NCI-H1092 (cell line): ENCODE results near the gene OS9.
"Not testable (repeated sequence)": the region's sequence is repeated elsewhere in the genome, so short reads cannot be mapped to it uniquely, and the experiment has no call there.

ENCODE experiments used
- DNase-seq: peaks from one replicate; lab custom pipeline; 2025; lab: John Stamatoyannopoulos, UW

OS9 gene

DNA sequence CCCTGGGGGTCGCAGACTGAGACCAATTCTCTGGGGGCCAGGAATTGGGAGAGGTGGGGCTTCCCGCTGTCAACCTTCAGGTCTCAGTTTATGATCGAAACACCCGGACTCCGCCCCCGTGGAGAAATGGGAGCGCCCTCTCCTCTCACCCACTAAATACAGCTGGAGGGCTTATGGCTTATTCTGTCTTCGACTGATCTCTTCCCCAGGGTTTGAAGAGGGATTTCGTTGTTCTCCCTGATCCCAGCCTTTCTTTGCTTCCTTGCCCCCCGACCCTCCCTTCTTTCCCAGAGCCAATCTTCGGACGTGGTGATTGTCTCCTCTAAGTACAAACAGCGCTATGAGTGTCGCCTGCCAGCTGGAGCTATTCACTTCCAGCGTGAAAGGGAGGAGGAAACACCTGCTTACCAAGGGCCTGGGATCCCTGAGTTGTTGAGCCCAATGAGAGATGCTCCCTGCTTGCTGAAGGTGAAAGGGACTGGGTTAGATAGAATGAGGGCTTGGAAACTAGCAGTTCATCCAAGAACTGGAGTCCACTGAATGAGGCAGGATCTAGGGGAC lies 607 bp downstream of the OS9 start:
- no peak for DNase-seq

DNA sequence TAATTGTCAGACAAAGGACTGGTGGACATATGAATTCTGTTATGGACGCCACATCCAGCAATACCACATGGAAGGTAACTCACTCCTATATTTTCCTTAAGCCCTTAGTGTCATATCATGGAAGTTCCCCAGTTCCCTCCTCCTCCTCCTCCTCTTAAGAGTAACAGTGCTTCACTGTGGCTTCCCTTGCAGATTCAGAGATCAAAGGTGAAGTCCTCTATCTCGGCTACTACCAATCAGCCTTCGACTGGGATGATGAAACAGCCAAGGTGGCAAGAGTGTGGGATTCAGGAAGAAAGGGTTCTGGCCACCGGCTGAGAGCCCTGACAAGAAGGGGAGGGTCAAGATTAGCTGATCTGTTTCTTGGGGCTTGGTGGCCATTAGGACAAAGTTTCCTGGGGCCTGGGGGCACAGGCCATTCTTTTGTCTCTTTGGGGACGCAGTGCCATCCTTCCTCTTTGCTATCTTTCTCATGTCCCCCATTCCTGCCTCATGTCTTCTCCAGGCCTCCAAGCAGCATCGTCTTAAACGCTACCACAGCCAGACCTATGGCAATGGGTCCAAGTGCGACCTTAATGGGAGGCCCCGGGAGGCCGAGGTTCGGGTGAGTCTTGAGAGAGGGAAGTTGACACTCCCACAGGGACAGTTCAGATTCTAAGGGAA lies 2.0 kb downstream of the OS9 start:
- DNase-seq: no peak

DNA sequence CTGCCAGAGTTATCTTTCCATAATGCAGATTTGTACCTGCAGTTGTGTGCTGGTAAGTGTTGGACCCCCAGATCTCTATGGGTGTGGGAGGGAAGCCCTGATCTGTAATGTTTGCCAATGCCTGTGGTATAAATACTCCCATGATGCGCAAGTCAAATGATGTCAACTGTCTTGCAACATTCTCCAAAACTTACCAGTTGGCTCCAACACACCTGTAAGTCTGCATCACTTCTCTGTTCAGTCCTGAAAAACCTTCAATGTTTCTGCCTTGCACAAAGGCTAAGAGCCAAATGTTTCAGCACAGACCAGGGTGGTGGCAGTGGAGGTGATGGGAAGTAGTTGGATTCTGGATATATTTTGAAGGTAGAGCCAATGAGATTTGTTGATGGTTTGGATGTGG lies 3.1 kb downstream of the OS9 start:
- no peak for DNase-seq

DNA sequence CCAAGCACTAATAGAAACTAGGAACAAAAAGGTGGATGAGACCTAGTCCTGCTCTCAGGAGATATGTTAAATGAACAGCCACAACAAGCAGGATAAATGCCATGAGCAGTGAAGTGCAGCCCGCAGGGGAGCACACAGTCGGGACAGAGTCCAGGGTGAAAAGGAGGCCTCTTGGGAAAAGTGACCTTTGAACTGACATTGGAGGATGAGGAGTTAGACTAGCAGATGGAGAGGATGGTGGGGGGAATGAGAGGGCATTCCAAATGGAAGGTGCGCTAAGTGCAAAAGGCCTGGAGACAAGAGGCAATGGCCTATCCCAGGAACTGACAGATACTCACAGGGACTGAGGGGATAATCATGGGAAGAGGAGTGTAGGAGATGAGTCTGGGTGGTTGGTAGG lies 4.5 kb downstream of the OS9 start:
- DNase-seq: no peak

DNA sequence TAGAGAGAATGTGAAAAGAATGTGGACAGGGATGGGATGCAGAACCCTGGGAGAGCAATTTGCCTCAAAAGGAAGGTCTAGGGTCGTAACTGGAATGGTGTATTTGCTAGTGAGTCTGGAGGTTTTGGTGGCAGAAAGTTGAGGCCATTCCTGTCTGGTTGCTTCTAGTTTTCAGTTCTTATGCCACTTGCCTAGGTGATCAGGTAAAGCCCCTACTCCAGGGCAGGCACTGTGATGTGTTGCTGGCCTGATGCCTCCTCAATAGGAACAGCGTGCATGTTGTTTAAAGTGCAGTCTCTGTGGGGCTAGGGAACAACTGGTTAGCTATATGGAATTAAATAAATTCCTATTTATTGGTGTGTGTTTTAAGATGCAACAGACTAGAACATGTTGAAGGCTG lies 6.4 kb downstream of the OS9 start:
- no peak for DNase-seq

DNA sequence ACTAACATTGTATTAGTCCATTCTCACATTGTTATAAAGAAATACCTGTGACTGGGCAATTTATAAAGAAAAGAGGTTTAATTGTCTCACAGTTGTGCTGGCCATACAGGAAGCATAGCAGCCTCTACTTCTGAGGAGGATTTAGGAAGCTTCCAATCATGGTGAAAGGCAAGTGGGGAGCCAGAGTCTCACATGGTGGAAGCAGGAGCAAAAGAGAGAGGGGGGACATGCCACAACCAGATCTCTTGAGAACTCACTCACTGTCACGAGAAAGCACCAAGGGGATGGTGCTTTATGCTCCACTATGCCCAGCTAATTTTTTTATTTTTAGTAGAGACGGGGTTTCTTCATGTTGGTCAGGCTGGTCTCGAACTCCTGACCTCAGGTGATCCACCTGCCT lies 13.3 kb downstream of the OS9 start:
- no peak for DNase-seq

DNA sequence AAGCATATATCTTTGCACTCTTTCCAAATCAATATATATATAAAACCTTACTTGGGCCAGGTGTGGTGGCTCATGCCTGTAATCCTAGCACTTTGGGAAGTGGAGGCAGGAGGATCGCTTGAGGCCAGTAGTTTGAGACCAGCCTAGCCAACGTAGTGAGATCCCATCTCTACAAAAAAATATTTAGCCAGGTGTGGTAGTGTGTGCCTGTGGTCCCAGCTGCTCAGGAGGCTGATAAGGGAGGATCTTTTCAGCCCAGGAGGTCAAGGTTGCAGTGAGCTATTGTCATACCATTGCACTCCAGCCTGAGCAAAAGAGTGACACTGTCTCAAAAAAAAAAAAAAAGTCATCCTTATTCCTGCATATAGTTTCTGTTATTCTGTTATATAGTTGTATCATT lies 14.4 kb downstream of the OS9 start:
- no peak for DNase-seq

DNA sequence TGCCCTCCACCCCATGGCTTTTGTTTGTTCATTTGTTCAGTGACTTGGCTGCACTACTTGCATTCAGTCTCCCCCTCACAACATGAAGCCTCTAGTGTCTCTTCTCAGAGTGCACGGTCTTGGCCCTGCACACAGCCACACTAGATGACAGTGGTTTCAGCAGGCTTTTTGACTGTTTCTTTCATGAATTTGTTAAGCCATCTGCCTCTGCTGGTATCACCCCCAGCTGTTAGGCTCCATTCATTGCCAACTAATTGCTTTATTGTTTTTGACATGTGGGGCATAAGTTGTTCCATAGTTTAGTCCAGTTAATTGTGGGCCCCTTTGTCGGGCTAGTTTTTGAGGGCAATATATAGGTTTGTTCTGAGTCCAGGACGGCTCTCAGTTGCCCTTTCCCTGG lies 18.8 kb downstream of the OS9 start:
- DNase-seq: no peak

DNA sequence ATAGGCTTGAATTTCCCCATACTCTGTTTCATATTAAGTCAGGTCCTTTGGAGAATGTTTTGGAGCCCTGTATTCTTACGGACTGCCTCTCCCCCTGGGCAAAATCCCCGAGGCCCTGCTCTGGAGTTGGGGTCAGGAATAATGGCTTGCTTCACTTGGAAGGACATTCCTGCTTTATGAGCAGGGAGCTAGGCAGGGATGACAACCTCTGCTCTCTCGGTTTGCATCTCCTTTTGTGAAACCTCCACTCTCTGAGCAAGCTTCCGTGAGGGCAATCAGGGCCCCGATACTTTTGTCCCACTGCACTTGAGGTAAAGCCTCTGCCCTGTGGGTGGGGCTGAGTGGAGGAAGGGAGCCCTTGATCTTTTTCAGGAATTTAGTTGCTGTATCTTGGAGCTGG lies 19.3 kb downstream of the OS9 start:
- DNase-seq: no peak

DNA sequence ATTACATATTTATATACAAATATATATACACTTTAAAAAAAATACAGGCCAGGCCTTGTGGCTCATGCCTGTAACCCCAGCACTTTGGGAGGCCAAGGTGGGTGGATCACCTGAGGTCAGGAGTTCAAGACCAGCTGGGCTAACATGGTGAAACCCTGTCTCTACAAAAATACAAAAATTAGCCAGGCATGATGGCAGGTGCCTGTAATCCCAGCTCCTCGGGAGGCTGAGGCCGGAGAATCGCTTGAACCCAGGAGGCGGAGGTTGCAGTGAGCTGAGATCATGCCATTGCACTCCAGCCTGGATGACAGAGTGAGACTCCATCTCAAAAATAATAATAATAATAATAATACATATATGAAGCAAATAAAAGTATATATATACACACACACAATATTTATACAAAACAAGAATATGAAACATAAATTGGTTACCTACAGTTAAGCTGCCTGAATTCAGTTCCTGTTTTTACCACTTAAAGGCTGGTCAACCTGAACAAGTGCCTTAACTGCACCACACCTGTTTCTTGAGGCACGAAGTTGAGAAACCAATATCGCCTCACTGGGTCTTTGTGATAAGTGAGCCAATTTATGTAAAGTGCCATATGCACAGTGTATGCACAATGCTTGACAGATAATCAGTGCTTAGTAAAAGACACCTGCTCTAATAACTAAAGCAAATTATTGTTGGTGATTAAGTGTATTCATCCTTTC lies 21.3 kb downstream of the OS9 start:
- not testable (repeated sequence) for DNase-seq

DNA sequence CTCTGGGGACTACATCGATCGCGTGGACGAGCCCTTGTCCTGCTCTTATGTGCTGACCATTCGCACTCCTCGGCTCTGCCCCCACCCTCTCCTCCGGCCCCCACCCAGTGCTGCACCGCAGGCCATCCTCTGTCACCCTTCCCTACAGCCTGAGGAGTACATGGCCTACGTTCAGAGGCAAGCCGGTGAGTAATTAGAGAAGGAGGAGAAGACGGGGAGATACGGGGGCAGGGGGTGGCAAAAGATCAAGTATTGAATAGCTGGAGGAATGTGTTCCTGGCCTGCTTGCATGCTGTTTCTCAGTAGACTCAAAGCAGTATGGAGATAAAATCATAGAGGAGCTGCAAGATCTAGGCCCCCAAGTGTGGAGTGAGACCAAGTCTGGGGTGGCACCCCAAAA lies 21.9 kb downstream of the OS9 start:
- DNase-seq: no peak

DNA sequence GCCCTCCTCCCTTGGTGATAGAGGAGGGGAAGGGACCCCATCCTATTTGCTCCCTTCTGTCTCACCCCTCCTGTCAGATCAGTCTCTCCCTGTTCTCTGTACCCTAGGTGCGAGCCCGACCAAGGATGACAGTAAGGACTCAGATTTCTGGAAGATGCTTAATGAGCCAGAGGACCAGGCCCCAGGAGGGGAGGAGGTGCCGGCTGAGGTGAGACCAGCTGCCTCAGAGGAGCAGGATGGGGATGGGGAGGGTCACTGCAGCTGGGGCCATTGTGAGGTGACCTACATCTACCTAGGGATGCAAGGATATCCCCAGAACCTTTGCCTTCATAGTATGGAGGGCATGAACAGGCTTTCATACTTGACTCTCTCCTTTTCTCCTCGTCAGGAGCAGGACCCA lies 22.4 kb downstream of the OS9 start:
- no peak for DNase-seq

DNA sequence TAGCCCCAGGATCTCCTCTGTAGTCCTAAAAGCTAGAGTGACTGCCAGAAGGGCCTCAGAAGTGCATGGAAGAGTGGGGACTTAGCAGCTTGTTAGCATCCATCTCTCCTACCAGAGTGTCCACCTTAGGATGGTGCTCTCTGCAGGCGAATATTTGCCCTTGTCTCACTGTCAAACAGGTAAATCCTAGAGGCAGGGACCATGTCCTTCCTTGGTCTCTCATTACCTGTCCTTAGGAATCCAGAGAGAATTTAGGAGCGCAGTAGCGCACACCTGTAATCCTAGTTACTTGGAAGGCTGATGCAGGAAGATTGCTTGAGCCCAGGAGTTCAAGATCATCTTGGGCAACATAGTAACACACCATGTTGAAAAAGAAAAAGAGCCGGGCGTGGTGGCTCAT lies 23.2 kb downstream of the OS9 start:
- no peak for DNase-seq

DNA sequence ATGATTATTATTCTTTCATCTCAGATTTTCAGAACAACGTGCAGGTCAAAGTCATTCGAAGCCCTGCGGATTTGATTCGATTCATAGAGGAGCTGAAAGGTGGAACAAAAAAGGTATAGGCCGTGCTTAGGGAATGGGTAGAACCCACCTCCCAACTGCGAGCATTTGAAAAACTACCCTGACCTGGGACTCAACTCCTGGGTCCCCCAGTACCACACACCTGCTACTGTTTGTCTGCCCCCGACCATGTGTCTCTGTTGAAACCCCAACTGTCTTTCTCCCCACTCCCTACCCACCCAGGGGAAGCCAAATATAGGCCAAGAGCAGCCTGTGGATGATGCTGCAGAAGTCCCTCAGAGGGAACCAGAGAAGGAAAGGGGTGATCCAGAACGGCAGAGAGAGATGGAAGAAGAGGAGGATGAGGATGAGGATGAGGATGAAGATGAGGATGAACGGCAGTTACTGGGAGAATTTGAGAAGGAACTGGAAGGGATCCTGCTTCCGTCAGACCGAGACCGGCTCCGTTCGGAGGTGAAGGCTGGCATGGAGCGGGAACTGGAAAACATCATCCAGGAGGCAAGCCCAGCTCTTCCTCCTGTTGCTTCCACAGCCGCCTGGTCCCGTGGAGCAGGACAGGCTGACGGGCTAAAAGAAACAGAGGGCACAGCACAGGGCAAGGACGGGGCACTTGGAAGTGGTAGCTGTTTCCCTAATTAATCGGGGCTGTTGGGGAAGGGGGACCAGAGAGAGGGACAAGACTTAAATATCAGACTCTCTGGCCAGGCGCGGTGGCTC lies 24.1 kb downstream of the OS9 start:
- DNase-seq: no peak

DNA sequence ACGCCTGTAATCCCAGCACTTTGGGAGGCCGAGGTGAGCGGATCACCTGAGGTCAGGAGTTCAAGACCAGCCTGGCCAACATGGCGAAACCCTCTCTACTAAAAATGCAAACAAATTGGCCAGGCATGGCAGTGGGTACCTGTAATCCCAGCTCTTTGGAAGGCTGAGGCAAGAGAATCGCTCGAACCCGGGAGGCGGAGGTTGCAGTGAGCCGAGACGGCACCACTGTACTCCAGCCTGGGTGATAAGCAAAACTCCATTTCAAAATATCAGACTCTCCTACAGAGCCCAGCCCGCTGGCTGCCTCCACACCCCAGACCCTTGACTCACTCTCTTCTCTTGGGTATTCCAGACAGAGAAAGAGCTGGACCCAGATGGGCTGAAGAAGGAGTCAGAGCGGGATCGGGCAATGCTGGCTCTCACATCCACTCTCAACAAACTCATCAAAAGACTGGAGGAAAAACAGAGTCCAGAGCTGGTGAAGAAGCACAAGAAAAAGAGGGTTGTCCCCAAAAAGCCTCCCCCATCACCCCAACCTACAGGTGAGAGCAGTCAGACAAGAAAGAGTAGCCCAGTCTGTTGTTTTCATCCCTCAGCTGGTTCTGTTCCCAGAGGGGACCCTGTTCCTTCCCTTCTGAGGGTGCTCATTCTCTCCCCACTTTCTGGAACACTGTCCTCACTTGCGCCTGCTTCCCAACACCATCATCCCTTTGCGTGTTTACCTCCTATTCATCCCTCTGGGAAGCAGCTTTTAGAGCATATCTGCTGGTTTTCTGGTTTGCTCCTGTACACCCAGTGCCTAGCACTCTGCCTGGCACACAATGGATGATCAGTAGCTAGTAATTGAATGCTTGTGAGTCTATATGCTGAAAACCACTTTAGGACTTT lies 25.0 kb downstream of the OS9 start:
- DNase-seq: no peak

DNA sequence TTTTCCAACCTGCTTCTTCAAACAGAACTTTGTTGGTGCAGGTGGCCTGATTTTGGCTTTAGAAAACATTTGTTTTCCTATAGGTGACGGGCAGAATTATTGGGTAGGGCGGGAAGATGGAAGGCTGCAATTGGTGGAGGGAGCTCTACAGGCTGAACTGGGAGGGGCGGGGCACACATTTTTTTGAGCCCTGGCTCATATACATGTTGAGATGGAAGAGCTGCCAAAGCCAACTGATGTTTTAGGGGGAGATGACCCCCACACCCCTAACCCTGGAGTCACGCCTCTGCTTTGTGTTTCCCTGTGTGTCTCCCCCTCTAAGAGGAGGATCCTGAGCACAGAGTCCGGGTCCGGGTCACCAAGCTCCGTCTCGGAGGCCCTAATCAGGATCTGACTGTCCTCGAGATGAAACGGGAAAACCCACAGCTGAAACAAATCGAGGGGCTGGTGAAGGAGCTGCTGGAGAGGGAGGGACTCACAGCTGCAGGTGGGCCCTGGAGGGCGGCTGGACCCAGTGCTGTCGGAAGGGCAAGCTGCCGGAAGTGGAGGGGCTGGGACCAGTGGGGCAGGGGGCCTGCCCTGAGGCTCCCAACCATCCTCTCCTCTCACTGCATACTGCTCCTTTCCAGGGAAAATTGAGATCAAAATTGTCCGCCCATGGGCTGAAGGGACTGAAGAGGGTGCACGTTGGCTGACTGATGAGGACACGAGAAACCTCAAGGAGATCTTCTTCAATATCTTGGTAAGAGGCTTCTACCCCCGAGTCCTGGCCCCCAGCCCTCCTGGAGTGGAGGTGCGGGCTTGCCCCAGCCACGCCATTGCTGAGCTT lies 26.1 kb downstream of the OS9 start:
- DNase-seq: no peak

DNA sequence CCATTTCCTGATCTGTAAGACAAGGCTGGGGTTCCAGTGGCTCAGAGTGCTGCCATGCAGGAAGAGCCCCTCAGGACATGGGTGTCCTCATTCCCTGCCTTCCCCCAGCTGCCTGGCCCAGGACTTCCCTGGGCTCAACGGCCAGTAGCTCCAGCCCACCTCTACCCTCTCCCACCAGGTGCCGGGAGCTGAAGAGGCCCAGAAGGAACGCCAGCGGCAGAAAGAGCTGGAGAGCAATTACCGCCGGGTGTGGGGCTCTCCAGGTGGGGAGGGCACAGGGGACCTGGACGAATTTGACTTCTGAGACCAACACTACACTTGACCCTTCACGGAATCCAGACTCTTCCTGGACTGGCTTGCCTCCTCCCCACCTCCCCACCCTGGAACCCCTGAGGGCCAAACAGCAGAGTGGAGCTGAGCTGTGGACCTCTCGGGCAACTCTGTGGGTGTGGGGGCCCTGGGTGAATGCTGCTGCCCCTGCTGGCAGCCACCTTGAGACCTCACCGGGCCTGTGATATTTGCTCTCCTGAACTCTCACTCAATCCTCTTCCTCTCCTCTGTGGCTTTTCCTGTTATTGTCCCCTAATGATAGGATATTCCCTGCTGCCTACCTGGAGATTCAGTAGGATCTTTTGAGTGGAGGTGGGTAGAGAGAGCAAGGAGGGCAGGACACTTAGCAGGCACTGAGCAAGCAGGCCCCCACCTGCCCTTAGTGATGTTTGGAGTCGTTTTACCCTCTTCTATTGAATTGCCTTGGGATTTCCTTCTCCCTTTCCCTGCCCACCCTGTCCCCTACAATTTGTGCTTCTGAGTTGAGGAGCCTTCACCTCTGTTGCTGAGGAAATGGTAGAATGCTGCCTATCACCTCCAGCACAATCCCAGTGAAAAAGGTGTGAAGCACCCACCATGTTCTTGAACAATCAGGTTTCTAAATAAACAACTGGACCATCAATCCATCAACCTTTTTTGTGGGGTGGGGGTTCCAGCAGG lies 27.0 kb downstream of the OS9 start:
- no peak for DNase-seq

DNA sequence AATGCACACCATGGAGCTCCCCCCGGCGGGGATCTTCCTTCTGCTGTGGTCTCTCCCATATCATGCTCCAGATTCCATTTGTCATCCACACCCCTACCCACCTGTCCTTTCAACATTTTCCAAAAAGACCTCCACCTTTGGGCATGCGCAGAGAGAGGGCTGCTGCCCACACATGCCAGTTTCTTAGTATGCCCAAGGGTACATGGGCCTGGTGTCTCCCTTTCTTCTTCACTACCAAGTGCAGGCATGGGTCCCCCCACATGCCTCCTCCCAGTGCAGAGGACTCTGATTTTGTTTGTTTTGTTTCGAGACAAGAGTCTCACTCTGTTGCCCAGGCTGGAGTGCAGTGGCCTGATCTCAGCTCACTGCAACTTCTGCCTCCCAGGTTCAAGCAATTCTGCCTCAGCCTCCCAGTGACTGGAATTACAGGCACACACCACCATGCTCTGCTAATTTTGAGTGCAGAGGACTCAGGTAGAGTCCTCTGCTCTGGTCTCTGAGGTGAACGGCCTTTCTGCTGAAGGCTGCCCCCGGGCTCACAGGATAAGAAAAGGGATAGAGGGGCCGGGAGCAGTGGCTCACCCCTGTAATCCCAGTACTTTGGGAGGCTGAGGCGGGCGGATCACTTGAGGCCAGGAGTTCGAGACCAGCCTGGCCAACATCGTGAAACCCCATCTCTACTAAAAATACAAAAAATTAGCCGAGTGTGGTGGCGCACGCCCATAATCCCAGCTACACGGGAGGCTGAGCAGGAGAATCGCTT lies 28.1 kb downstream of the OS9 start:
- not testable (repeated sequence) for DNase-seq
